Immature natural killer cell (primary cell): ENCODE measurements around the gene ITGB1. TPM values are rescaled to one million over a fixed set of nuclear protein-coding genes. Genes with fewer than 3 reads are reported as not detected.

Experiments
- DNase-seq, 3 donors: peaks; one replicate each; pipeline ENCODE4 v3.0.0; 2022; ENCODE audit warnings: mixed read lengths in 1 of 3
- H3K27ac Mint-ChIP-seq, 6 donors: one replicate each; pipeline ENCODE4 v1.8.0; 2020; ENCODE audit warnings: mixed read lengths in 6 of 6, mild to moderate bottlenecking in 5 of 6, inconsistent platforms in 4 of 6, moderate library complexity in 3 of 6
- H3K27me3 Mint-ChIP-seq, 3 donors: one replicate each; pipeline ENCODE4 v1.8.0; 2020 to 2021; ENCODE audit warnings: low read depth in 3 of 3, mild to moderate bottlenecking in 3 of 3, mixed read lengths in 3 of 3, moderate library complexity in 3 of 3, inconsistent platforms in 1 of 3
- H3K36me3 Mint-ChIP-seq, 3 donors: one replicate each; pipeline ENCODE4 v1.8.0; 2020; ENCODE audit warnings: mixed read lengths in 3 of 3, inconsistent platforms in 2 of 3, mild to moderate bottlenecking in 2 of 3
- H3K4me1 Mint-ChIP-seq, 2 donors: one replicate each; pipeline ENCODE4 v1.8.0; 2020; ENCODE audit warnings: inconsistent platforms in 2 of 2, mild to moderate bottlenecking in 2 of 2, mixed read lengths in 2 of 2, moderate library complexity in 1 of 2
- H3K4me3 Mint-ChIP-seq, 5 donors: one replicate each; pipeline ENCODE4 v1.8.0; 2020; ENCODE audit warnings: mild to moderate bottlenecking in 5 of 5, mixed read lengths in 5 of 5, inconsistent platforms in 3 of 5, moderate library complexity in 3 of 5
- H3K9me3 Mint-ChIP-seq, 6 donors: one replicate each; pipeline ENCODE4 v1.8.0; 2020; ENCODE audit warnings: mild to moderate bottlenecking in 6 of 6, mixed read lengths in 6 of 6, inconsistent platforms in 4 of 6, moderate library complexity in 3 of 6
- polyA plus RNA-seq, 3 donors: library from polyadenylated mRNA; unstranded; fragments of 300-500 nt; fragmentation: Illumina TruSeq; gene quantifications; one replicate each; pipeline ENCODE4 v1.2.3, GENCODE V29; 2021

Gene ITGB1
- polyA plus RNA-seq, 3 donors from 2014 or later = 241 to 320 (median 276) TPM

DNA sequence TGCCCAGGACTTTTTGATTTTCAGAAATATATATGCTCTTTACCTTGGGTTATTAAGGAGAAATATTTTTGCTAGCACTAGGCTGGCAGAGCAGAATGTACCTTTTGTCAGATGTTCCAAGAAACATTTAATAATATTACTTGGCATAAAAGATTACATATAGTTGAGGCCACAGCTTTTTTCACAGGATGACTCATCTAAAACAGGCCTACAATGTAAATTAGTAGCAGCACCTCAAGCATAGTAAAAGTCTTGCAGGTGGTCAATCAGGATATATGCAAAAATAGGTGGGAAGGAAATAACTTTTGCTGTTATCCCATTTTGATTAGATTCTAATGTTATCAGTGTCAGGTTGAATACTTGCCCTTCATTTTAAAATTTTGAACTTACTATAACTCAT lies 14.9 kb upstream of the ITGB1 start:
- Mint-ChIP-seq H3K27ac (no peak overlapping the region), H3K9me3 (no peaks in the 10 kb centered on the region), H3K27me3 (peaks cover 0 to 3% (median 1%) of the 10 kb centered on the region in 3 donors), H3K36me3 (no peaks in the 10 kb centered on the region), H3K4me3 (no peak overlapping the region), H3K4me1 (peaks cover 0 to 2% of the 10 kb centered on the region in 2 donors)
- no peak for DNase-seq

DNA sequence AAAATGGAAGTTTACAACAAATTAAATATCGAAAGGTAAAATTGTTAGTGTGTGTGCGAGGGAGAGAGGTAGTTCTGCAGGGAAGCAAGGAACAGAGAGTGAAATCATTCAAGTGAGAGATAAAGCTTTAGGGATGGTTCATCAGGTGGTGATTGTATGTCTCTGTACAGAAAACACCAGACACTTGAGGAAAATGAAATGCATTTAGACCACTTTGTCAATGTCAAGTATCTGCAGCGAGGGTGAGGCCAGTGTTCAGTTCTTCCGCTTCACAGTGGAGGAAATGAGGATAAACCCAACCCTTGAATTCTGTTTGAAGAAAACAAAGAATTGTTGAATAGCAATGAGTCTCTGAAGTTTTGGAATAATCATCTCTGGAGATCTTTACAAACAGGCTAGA lies 14.4 kb upstream of the ITGB1 start:
- H3K9me3 Mint-ChIP-seq = no peaks in the 10 kb centered on the region
- no peak overlapping the region for H3K4me3 Mint-ChIP-seq
- peaks cover 0 to 2% of the 10 kb centered on the region in 2 donors for H3K4me1 Mint-ChIP-seq
- peaks cover 0 to 3% (median 1%) of the 10 kb centered on the region in 3 donors for H3K27me3 Mint-ChIP-seq
- no peak for DNase-seq
- no peak overlapping the region for H3K27ac Mint-ChIP-seq
- peaks cover 0 to 4% (median 0%) of the 10 kb centered on the region in 3 donors for H3K36me3 Mint-ChIP-seq

DNA sequence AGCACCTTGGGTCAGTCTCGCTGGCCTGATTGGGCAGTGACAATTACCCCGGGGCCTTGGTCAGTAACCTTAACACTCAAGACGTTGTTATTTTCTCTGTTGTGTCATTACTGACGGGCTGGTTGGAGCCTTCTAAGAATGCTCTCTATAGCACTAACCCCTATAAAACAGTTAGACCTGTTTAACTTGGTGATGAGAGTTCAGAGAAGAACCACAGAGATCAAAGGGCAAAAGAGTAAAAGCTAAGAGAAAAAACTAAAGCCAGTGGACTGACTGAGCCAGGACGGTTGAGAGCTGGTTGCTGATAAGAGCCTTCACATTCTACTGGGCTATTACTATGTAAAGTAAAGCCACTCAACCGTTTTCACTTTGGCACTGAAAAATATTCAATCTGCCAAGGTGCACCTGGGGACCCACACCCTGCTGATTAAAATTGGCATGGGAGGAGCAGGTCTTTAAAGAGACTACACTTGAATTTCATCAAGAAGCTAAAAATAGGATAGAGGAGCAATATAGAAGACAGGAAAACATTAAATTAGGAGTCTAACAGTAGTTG lies 13.6 kb upstream of the ITGB1 start:
- Mint-ChIP-seq H3K9me3 (no peaks in the 10 kb centered on the region), H3K36me3 (peaks cover 0 to 4% (median 0%) of the 10 kb centered on the region in 3 donors), H3K4me1 (peaks cover 0 to 2% of the 10 kb centered on the region in 2 donors), H3K4me3 (no peak overlapping the region), H3K27ac (peak overlapping the region in 1 of 6 donors; percentile 51), H3K27me3 (peaks cover 0 to 3% (median 1%) of the 10 kb centered on the region in 3 donors)
- no peak for DNase-seq

DNA sequence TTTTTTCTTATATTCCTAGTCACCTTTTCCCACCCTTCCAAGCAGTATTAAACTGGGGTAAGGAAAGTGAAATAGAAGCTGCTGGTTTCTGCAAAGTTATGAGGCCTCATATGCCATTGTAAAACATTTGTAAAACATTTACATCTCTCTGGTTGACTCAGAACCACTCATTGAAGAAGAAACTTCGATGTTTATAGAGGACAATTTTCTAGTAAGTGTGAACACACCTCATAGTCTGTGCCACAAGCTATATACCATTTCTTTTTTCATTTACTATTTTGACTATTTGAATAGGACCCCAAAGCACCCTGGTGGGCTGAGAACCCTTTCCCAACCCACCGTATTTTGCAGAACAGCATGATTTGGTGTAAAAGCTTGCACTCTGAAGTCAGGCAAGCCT lies 12.9 kb upstream of the ITGB1 start:
- Mint-ChIP-seq H3K27ac (no peak overlapping the region), H3K4me3 (no peak overlapping the region)

DNA sequence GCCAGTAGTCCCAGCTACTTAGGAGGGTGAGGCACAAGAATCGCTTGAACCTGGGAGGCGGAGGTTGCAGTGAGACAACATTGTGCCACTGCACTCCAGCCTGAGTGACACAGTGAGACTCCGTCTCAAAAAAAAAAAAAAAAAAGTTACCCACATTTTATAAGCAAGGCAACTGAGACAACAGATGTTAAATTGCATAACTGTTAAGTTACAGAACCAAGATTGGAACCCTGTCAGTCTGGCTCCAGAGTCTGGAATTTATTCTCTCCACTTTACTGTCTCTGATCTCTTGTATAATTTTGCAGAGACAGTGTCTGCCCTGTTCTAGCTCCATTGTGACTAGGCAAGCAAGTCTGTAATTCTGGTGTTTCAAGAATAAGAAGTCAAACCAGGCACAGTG lies 6.2 kb upstream of the ITGB1 start:
- peaks cover 7 to 13% of the 10 kb centered on the region in 2 donors for H3K4me1 Mint-ChIP-seq
- H3K27me3 Mint-ChIP-seq = peaks cover 0 to 3% (median 3%) of the 10 kb centered on the region in 3 donors
- DNase-seq = no peak
- peaks cover 0 to 4% (median 0%) of the 10 kb centered on the region in 3 donors for H3K36me3 Mint-ChIP-seq
- no peak overlapping the region for H3K4me3 Mint-ChIP-seq
- no peaks in the 10 kb centered on the region for H3K9me3 Mint-ChIP-seq
- H3K27ac Mint-ChIP-seq = no peak overlapping the region

More for the DNA sequence above, 12.9 kb upstream of the ITGB1 start:
- H3K9me3 Mint-ChIP-seq = no peaks in the 10 kb centered on the region
- DNase-seq = no peak
- peaks cover 0 to 2% of the 10 kb centered on the region in 2 donors for H3K4me1 Mint-ChIP-seq
- peaks cover 0 to 3% (median 1%) of the 10 kb centered on the region in 3 donors for H3K27me3 Mint-ChIP-seq
- peaks cover 0 to 4% (median 0%) of the 10 kb centered on the region in 3 donors for H3K36me3 Mint-ChIP-seq

DNA sequence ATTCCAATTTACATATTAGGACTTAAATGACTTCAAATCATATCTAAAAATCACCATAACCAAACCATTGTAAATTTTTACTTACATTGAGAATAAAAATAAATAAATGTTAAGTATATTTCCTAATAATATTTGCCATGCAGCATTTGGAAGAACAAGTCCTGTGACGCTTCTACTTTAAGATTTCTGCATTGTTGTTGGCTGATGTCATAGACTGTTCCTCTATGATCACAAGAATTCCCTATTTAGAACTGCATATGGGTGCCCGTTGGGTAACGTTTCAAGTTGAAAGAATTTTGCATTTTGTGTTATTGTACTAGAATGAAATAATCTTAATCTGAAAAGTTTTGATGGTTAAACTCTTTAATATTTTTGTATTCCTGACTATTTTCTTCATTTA lies 5.1 kb upstream of the ITGB1 start:
- no peak overlapping the region for H3K27ac Mint-ChIP-seq
- H3K4me3 Mint-ChIP-seq = no peak overlapping the region
- H3K9me3 Mint-ChIP-seq = no peaks in the 10 kb centered on the region
- DNase-seq = no peak
- peaks cover 4 to 9% (median 5%) of the 10 kb centered on the region in 3 donors for H3K27me3 Mint-ChIP-seq
- peaks cover 16 to 21% of the 10 kb centered on the region in 2 donors for H3K4me1 Mint-ChIP-seq
- peaks cover 0 to 4% (median 0%) of the 10 kb centered on the region in 3 donors for H3K36me3 Mint-ChIP-seq

DNA sequence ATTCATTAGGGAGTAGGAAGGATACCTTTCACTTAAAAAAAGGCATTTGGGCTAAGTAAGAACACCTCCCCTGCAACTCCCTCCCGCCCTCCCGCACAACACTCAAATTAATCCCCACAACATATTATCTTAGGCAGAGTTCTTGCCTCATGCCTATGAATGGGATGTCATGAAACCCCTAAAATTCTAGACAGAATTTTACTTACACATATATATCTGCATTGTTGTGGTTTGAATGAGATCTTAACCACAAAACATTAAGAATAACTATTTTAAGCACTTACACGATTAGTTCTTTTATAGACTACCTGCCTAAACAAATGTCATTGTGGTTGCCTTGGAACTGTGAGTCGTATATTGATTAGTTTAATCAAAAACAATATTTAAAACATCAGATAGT lies 4.5 kb upstream of the ITGB1 start:
- no peak overlapping the region for H3K27ac Mint-ChIP-seq
- peaks cover 16 to 21% of the 10 kb centered on the region in 2 donors for H3K4me1 Mint-ChIP-seq
- no peak for DNase-seq
- no peak overlapping the region for H3K4me3 Mint-ChIP-seq
- peaks cover 0 to under 1% (median 0%) of the 10 kb centered on the region in 3 donors for H3K36me3 Mint-ChIP-seq
- no peaks in the 10 kb centered on the region for H3K9me3 Mint-ChIP-seq
- H3K27me3 Mint-ChIP-seq = peaks cover 4 to 9% (median 5%) of the 10 kb centered on the region in 3 donors

DNA sequence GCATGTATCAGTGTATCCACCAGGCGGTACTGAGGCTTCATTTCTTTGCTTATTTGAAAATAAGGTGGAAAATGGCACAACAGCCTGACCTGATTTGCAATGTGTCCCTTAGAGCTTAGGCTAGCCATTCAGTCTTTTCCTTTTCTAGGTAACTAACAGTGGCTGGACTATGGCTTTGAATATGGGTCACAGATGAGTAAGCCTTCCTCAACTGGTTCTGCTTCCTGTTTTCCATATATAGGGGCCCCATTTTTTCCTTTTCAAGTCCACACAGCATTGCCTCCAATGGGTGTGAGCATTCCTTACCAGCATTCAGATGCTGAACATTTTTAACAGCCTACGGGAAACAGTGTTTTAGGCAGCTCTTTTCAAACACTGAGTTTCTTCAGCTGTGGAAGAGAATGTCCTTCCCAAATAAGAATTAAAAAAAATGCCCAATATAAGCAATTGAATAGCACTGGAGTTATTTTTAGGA lies 3.9 kb upstream of the ITGB1 start:
- no peak overlapping the region for H3K4me3 Mint-ChIP-seq
- peaks cover 16 to 21% of the 10 kb centered on the region in 2 donors for H3K4me1 Mint-ChIP-seq
- H3K36me3 Mint-ChIP-seq = no peaks in the 10 kb centered on the region
- H3K9me3 Mint-ChIP-seq = no peaks in the 10 kb centered on the region
- no peak for DNase-seq
- H3K27me3 Mint-ChIP-seq = peaks cover 5 to 13% (median 7%) of the 10 kb centered on the region in 3 donors
- no peak overlapping the region for H3K27ac Mint-ChIP-seq

DNA sequence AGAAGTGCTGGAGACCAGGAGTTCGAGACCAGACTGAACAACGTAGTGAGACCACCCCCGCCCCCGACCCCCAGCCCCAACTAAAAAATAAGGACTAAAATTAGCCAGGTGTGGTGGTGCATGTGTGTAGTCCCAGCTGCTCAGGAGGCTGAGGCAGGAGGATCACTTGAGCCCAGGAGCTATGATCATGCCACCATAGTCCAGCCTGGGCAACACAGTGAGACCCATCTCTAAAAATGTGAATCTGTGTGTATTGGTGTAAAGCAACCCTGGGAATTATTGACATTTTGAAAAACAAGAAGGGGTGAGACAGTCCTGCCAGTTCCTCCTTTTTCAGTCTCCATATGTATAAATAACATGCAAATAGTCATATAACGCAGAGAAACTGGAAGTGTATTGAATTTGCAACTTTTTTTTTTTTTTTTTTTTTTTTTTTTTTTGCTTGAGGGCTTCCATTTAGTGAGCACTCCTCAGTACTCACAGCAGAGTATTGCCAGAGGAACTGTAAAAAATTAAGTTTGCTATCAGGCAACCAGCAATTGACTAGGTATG lies 3.4 kb upstream of the ITGB1 start:
- peak overlapping the region in 2 of 6 donors; percentile 40 to 44 for H3K27ac Mint-ChIP-seq

DNA sequence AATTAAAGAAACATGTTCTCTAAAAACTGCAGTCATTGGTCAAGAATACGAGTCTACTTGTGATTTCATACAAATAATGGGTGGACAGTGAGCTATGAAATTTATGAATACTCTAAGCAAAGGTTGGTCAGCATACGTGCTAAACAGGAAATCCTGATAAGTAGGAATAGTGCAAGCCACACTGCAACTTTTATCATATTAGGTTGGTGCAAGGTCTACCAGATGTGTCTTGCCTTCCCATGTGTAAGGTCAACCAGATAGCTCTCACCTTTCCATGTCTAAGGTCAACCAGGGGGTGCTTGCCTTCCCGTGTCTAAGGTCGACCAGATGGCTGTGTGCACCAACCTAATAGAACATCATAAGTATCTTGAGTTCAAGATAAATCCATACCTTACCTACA lies 2.0 kb upstream of the ITGB1 start:
- H3K9me3 Mint-ChIP-seq = no peaks in the 10 kb centered on the region
- H3K36me3 Mint-ChIP-seq = no peaks in the 10 kb centered on the region
- H3K4me3 Mint-ChIP-seq = peak overlapping the region; percentile 15 to 91 (median 50)
- peaks cover 32 to 40% of the 10 kb centered on the region in 2 donors for H3K4me1 Mint-ChIP-seq
- peak overlapping the region in 3 of 6 donors; percentile 27 to 80 (median 28) for H3K27ac Mint-ChIP-seq
- DNase-seq = no peak
- peaks cover 5 to 13% (median 7%) of the 10 kb centered on the region in 3 donors for H3K27me3 Mint-ChIP-seq

More for the DNA sequence above, 3.4 kb upstream of the ITGB1 start:
- Mint-ChIP-seq H3K9me3 (no peaks in the 10 kb centered on the region), H3K4me3 (no peak overlapping the region), H3K4me1 (peaks cover 20 to 26% of the 10 kb centered on the region in 2 donors), H3K36me3 (no peaks in the 10 kb centered on the region), H3K27me3 (peaks cover 5 to 13% (median 7%) of the 10 kb centered on the region in 3 donors)
- no peak for DNase-seq

DNA sequence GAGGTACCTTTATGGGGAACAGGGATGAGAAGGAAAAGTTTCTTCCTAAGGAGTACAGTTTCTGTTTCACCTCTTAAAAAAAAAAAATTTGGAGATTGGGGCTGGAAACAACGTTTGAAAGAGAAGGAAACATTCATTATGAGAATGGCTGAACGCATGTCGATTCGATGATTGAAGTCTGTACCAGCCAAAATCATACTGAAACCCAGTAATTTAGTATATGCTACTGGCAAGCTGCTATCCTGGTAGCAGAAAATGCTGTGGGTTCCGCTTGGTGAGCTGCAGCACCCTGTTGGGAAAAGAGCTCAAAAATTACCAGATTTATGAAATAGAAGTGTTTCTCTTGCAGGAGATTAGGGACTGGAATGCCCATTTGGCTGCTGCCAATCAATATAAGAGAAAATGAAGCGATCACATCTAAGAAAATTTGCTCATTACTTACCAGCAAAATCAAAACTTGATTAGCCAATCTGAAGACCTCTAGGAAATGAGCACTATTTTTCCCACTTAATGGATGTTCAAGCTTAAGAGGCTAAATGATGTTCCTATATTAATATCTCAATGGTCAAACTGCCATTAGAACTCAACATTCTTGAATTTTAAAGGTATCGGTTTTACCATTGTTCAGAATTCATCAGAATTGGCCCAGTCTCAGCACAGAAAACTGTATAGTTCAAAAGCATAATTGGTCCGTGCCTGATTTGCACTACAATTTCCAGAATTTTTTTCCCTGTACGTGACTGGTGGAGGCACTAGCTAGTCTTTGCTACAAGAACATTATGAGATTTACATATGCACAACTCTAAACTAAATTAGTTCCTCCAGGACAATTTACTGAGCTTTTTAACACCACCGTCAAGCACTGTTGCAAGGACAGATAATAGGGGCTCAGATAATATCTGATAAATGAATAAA lies 1.2 kb upstream of the ITGB1 start:
- H3K27ac Mint-ChIP-seq = peak overlapping the region; percentile 80 to 96 (median 89)
- H3K4me3 Mint-ChIP-seq = peak overlapping the region; percentile 88 to 96 (median 93)
- H3K27me3 Mint-ChIP-seq = peaks cover 5 to 13% (median 7%) of the 10 kb centered on the region in 3 donors
- peaks cover 40 to 48% of the 10 kb centered on the region in 2 donors for H3K4me1 Mint-ChIP-seq
- no peak for DNase-seq
- no peaks in the 10 kb centered on the region for H3K36me3 Mint-ChIP-seq
- no peaks in the 10 kb centered on the region for H3K9me3 Mint-ChIP-seq

DNA sequence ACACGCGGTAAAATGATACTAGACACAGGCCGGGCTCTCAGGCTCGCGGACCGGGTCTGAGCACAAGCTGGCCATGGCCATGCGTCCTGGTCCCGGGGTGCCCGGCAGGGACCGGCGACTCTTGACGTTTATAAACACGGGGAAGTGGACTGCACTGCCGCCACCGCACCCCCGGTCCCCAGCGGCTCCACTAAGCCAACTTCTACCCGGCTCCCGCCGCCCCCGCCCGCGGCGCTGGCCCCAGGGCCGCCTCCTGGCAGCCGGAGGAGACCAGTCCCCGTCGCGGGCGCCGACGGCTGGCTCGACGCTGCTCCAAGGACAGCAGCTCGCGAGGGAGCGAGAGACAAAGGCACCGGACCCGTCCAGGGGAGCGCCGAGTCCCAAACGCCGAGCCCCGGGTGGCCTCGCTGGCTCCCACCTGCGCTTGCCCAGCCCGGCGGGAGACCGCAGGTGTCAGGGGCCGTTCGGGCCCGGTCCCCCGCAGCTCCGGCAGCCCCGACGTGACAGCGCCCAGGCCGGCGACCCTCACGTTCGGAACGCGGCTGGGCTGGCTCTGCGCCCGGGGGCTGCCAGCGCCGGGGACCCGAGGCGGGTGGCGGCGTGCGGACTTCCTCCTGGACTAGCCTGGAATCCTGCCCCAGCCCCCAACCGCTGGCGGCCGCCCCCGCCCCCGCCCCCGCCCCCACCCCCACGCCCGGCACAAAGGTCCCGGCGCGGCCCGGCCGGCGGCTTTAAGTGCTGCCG lies 517 bp downstream of the ITGB1 start:
- Mint-ChIP-seq H3K4me1 (peaks cover 57 to 65% of the 10 kb centered on the region in 2 donors), H3K36me3 (no peaks in the 10 kb centered on the region), H3K9me3 (no peaks in the 10 kb centered on the region), H3K27ac (peak overlapping the region; percentile 67 to 92 (median 86)), H3K4me3 (peak overlapping the region; percentile 74 to 88 (median 86)), H3K27me3 (peaks cover 7 to 13% (median 11%) of the 10 kb centered on the region in 3 donors)
- peak; percentile 47 to 48 (median 47) for DNase-seq
